Liver (tissue), 3 donors: ENCODE data around the gene EEA1.
"Not testable (repeated sequence)": the region's sequence is repeated elsewhere in the genome, so short reads cannot be mapped to it uniquely, and the experiment has no call there.

Experiments used
- ATF3 ChIP-seq: IDR thresholded peaks from 2 replicates; pipeline ENCODE4 v1.6.1; 2016; ENCODE audit warnings: antibody characterized with exemption
- CTCF ChIP-seq: fragments of 150-350 bp; IDR thresholded peaks from 2 replicates; pipeline ENCODE4 v1.5.1; 2017; ENCODE audit warnings: improper control_type of control experiment, low read depth, low read length; ENCODE audit not compliant: missing input control
- FOXA2 ChIP-seq: IDR thresholded peaks from 2 replicates; pipeline ENCODE4 v1.6.1; 2016; ENCODE audit warnings: antibody characterized with exemption
- GABPA ChIP-seq, 2 donors: IDR thresholded peaks in 1 of 2; conservative IDR thresholded peaks in 1 of 2; 2 replicates each; pipeline ENCODE4 v1.6.1; 2016; ENCODE audit warnings: antibody characterized with exemption in 2 of 2, mild to moderate bottlenecking in 1 of 2, moderate library complexity in 1 of 2
- JUND ChIP-seq, 2 donors: IDR thresholded peaks; 2 replicates each; pipeline ENCODE4 v1.6.1; 2016; ENCODE audit warnings: antibody characterized with exemption in 2 of 2
- MAX ChIP-seq: IDR thresholded peaks from 2 replicates; pipeline ENCODE4 v1.6.1; 2016; ENCODE audit warnings: antibody characterized with exemption
- NR2F2 ChIP-seq: IDR thresholded peaks from 2 replicates; pipeline ENCODE4 v1.6.1; 2016; ENCODE audit warnings: antibody characterized with exemption
- RAD21 ChIP-seq, 2 donors: IDR thresholded peaks; 2 replicates each; pipeline ENCODE4 v1.6.1; 2016; ENCODE audit warnings: antibody characterized with exemption in 2 of 2, mild to moderate bottlenecking in 2 of 2
- TAF1 ChIP-seq: conservative IDR thresholded peaks from 2 replicates; pipeline ENCODE4 v1.6.1; 2016; ENCODE audit warnings: antibody characterized with exemption, mild to moderate bottlenecking
- YY1 ChIP-seq: IDR thresholded peaks from 2 replicates; pipeline ENCODE4 v1.6.1; 2016; ENCODE audit warnings: antibody characterized with exemption, mild to moderate bottlenecking
- ZBTB33 ChIP-seq: IDR thresholded peaks from 2 replicates; pipeline ENCODE4 v1.6.1; 2016; ENCODE audit warnings: antibody characterized with exemption
- donor health status: healthy.
- donor health status: healthy.

- not testable (repeated sequence) for TF ChIP-seq CTCF; ATF3; JUND (IDR thresholded peaks at IDR 0.05); ZBTB33; TAF1; YY1; GABPA (IDR thresholded peaks at IDR 0.05 in 1 of 2, conservative IDR thresholded peaks at IDR 0.05 in 1 of 2); FOXA2; MAX; RAD21 (IDR thresholded peaks at IDR 0.05); NR2F2
These were observed 134.7 kb downstream of the EEA1 start for GRCh38 chr12:92794356-92794755.
